ENCODE data around the gene EFR3B.
A peak's percentile ranks its signal among the peaks of the same experiment; 100 is the strongest.
"Not testable (repeated sequence)": the region's sequence is repeated elsewhere in the genome, so short reads cannot be mapped to it uniquely, and the experiment has no call there.

Gene EFR3B

DNA sequence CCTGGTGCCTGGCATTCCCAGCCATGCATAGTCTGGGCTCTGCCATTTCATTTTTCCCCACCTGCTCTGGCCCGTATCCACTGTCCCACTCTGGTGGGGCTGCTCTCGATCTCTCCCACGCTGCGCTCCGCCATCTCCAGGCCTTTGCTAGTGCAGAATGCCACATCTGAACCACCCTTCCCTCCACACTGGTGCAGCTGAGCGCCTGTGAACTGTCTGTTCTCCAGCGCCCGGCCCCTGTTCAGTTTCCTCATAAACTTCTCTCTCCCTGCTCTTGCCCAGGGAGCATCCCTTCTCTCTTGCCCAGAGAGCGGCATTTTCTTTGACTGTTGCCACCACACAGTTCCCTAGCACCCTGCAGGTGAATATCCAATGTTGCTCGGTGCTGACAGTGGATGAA lies 105.0 kb downstream of the EFR3B start:
- FAIRE-seq (peak; percentile 23), DNase-seq (ENCODE audit: low spot score) (no peak)

DNA sequence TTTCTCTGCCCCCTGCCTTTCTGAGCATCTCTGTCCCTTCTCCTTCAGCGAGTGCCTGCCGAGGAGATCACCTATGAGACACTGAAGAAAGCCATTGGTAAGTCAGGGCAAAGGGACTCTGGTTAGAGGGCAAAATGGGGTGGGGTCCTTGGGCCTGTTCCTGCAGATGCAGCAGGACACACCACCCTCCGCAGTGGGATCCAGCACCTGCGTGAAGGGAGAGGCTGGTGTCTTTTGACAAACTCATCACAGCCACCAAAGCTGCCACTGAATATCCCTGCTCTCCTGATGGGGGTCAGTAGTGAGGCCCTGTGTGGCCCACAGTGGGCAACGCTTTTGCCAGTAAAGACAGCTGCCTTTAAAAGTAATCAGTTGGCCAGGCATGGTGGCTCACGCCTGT lies 107.8 kb downstream of the EFR3B start:
- FAIRE-seq (peak; percentile 40), DNase-seq (ENCODE audit: low spot score) (no peak)

GRCh38 chr2:25150993-25151392 lies 109.1 kb downstream of the EFR3B start:
- FAIRE-seq; DNase-seq (ENCODE audit: low spot score): not testable (repeated sequence)

DNA sequence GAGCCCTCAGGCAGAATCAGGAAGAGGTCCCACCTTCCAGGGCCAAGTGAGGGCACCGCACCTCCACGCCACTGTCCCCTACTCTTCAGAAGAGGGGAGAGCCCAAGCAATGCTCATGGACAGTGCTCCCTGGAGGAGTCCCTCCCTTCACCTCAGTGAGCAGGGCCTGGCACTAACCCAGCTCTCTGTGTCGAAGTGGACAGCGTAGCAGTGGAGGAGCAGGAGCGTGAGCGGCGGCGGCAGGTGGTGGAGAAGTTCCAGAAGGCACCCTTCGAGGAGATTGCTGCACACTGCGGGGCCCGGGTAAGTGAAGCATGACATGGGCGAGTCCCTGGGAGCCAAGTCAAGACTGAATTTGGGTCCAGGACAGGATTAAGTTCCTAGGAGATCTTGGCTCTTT lies 109.8 kb downstream of the EFR3B start:
- DNase-seq (ENCODE audit: low spot score) (no peak), FAIRE-seq (no peak)

- FAIRE-seq (no peak), DNase-seq (ENCODE audit: low spot score) (no peak)
These were observed 113.5 kb downstream of the EFR3B start for GRCh38 chr2:25155401-25155800.

GRCh38 chr2:25158096-25158852 lies 116.4 kb downstream of the EFR3B start:
- no peak for FAIRE-seq

DNA sequence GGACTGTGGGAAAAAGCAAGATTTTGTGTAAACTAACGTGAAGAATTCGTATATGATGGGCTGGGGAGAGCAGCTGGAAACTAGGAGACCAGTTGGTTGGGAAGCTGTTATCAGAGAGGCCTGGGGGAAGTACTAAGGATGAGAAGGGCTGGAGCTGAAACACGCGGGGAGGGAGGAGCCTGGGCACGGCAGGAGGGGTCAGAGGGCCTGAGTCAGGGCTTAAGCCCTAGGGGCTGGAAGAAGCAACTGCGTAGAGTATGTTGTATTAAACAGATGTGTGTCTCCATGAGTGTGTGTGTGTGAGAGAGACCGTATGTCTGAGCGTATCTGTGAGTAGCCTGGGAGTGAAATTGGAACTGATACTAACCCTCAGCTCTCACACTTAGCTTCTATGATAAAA lies 118.1 kb downstream of the EFR3B start:
- DNase-seq (ENCODE audit: low spot score) (no peak), FAIRE-seq (no peak)

More at GRCh38 chr2:25158096-25158852, 116.4 kb downstream of the EFR3B start:
- DNase-seq (ENCODE audit: low spot score): no peak

- no peak for DNase-seq (ENCODE audit: low spot score)
- FAIRE-seq: no peak
These were observed 118.5 kb downstream of the EFR3B start for GRCh38 chr2:25160376-25160775.

DNA sequence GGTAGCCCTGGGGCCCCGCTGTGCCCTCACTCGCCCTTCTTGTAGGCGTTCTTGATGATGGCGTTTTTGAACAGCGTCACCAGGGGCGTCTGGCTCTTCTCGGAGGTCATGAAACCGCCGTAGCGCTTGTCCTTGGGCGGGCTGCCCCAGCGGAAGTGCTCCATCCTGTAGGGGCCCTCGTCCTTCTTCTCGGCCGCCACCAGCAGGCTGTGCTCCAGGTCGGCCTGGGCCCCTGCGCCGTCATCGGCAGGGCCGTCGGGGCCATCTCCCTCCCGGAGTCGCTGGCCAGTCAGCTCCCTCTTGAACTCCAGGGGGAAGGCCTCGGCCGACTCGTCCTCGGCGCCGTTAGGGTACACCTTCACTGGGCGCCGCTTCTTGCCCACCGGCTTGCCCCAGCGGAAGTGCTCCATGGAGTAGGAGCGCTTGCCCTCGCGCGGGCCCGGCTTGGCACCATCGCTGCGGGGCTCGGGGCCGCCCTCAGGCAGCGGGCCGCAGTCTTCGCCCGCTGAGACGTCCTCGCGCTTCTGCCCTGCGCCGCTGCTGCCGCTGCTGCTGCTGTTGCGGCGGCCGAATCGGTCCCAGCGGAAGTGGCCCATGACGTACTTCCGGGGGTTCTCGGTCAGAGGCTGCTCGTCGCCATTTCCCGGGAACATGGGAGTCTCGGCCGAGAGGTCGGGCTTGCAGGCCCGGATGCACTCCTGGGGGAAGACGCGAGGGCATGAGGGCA lies 119.3 kb downstream of the EFR3B start:
- no peak for FAIRE-seq
- no peak for DNase-seq (ENCODE audit: low spot score)

- FAIRE-seq; DNase-seq (ENCODE audit: low spot score): not testable (repeated sequence)
These were observed 120.2 kb downstream of the EFR3B start for GRCh38 chr2:25162061-25162460.

- FAIRE-seq: no peak
- DNase-seq (ENCODE audit: low spot score): no peak
These were observed 122.7 kb downstream of the EFR3B start for GRCh38 chr2:25164561-25164960.

DNA sequence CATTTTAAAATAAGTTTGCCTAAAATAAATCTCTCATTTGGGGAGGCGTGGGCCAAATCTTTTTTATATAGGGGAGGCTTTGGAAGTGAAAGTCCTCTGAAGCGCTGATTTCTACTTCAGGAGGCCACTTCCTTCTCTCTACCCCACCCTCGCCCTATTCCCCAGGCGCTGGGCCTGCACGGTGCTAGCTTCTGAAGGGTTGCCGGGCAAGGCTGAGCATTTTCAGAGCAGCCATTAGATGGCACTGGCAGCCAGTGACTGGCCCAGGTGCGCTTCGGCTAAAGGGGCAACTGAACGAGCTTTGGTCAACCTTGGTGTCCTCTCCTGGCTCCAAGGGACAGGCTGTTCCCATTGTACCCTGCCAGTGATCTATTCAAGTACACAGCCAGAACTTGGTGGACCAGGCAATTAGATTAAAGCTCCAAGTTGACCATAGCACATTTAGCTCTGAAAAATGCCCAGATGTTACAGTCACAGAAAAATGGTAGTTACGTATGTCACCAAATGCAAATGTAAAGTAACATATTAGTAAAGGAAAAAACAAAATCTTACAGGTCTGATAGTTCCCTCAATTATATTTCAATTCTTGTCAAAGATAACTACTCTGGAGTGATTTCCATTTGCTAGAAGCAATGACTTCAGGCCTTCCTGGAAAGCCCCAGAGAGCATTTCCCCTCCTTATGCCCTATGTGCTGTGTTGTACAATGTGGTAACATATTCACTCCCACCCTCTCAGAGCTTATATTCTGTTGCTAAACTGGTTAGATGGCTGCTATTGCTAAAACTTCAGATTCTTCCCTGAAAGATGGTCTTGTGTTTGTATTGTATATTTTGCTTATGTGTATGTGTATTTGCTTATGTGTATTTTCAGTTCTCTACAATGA lies 124.4 kb downstream of the EFR3B start:
- DNase-seq (ENCODE audit: low spot score): peak; percentile 62
- FAIRE-seq: peak; percentile 88

GRCh38 chr2:25168256-25169072 lies 126.6 kb downstream of the EFR3B start, which contains the start of gene POMC:
POMC (minus strand) TSS chr2:25168580; CDS start chr2:25164772, 3,808 bp downstream.
- FAIRE-seq: no peak
- no peak for DNase-seq (ENCODE audit: low spot score)

DNA sequence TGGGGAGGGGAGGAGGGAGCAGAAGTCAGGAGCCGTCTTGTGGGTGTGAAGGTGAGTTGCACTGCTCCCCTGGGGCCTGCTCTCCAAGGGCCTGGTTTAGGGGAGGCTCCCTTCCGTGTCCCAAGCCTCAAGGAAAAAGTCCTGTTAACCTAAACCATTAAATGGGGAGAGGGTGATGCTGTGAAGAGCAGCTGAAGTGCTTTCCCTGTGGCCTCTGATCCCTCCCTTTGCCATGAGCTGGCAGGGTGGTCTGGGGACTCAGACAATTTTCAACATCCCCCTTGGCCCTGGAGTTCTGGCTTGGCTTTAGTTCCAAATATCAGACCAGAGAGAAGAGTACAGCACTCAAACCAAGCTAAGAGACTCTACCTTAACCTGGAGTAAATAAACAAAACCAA lies 127.2 kb downstream of the EFR3B start:
- FAIRE-seq: no peak
- DNase-seq (ENCODE audit: low spot score): no peak

DNA sequence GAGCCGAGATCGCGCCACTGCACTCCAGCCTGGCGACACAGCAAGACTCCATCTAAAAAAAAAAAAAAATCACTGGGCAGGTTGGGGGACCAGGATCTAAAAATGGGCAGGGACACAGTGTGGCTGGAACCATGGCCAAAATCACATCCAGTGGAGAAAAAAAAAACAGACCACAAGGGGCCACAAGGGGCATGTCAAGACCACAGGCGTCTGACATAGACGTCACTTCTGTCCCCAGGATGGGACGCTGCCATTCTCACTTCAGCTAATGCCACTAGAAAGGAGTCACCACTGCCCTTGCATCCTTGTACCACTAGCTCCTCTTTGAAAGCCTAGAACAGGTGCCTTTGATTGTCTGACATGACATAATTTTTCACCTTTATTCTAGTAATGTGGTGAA lies 129.0 kb downstream of the EFR3B start:
- FAIRE-seq: no peak
- no peak for DNase-seq (ENCODE audit: low spot score)

DNA sequence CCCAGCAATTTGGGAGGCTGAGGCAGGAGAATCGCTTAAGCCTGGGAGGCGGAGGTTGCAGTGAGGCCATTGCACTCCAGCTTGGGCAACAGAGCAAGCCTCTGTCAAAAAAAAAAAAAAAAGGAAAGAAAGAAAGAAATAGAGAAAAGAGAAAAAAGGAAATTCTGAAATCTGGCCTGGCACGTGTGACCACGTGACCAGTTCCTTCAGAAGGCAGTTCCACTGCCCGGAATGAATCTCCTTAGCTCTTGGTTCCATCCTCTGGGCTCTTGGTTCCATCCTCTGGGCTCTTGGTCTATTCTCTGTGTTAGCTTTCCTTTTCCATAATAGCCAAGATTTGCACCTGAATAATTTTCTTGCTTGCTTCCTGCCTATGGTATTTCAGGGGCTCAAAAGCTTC lies 131.8 kb downstream of the EFR3B start:
- DNase-seq (ENCODE audit: low spot score): no peak
- no peak for FAIRE-seq

DNA sequence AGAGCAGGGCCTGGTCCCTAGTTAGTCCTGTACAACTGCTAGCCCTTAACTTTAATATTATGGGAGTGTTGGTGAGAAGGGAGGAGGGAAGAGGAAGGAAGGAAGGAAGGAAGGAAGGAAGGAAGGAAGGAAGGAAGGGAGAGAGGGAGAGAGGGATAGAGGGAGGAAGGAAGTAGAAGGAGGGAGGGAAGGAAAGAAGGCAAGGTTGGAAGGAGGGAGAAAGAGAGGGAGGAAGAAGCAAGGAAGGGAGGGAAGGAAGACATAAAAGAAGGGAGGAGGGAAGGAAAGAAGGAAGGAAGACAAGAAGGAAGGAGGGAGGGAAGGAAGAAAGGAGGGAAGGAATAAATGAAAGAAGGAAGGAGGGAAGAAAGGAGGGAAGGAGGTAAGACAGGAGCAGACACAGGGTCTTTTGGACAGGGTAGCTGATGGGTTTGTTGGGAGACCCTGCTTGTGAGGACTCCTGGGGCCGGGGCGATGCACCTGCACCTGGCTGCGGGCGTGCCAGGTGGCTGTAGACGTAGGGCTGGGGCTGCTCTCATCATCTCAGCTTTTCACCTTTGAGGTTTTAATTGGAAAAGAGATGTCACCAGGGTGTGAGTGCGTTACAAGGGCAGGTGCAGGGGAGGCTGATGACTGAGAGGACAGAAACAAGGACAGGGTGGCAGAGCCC lies 132.5 kb downstream of the EFR3B start:
- DNase-seq (ENCODE audit: low spot score) (no peak), FAIRE-seq (peak; percentile 9)

GRCh38 chr2:25176138-25176537 lies 134.3 kb downstream of the EFR3B start:
- no peak for DNase-seq (ENCODE audit: low spot score)
- FAIRE-seq: no peak

- FAIRE-seq: no peak
- no peak for DNase-seq (ENCODE audit: low spot score)
These were observed 134.8 kb downstream of the EFR3B start for GRCh38 chr2:25176541-25177181.

GRCh38 chr2:25177211-25177611 lies 135.3 kb downstream of the EFR3B start:
- no peak for DNase-seq (ENCODE audit: low spot score)
- no peak for FAIRE-seq

All from urothelium cell line (cell line).